GM12878 (cell line): ENCODE data around the gene FTO. TPM values are rescaled to one million over a fixed set of nuclear protein-coding genes. Genes with fewer than 3 reads are reported as not detected.

Experiments used
- ATAC-seq: fragments of 200-7000 bp; cut with Tn5 transposase; 3 replicates; pipeline ENCODE4 v1.9.1; 2020; ENCODE audit warnings: mild to moderate bottlenecking, moderate library complexity
- BruUV-seq: library from RNA; stranded (reverse); fragments of 400-500 nt; replicated peaks from 2 replicates; lab custom pipeline; 2021; lab: Mats Ljungman, UMichigan
- CTCF ChIA-PET: fragments of 300-600 bp; sonication (Branson Sonifier 250); formaldehyde crosslinking; extraction: SDS; loops from one replicate; lab custom pipeline; 2021; ENCODE audit warnings: inconsistent platforms; lab: Yijun Ruan, JAX
- POLR2A ChIA-PET: fragments of 350-600 bp; formaldehyde crosslinking; extraction: SDS; loops from one replicate; lab custom pipeline; 2021; ENCODE audit warnings: inconsistent platforms; lab: Charles Lee
- RAD21 ChIA-PET: fragments of 300-600 bp; sonication (Branson Sonifier 250); formaldehyde crosslinking; loops from one replicate; lab custom pipeline; 2023; ENCODE audit warnings: antibody characterized with exemption; ENCODE audit not compliant: unreplicated experiment; lab: Charles Lee
- SMC1A ChIA-PET: fragments of 300-600 bp; sonication (Branson Sonifier 250); formaldehyde crosslinking; loops from one replicate; lab custom pipeline; 2023; ENCODE audit not compliant: unreplicated experiment, uncharacterized antibody; lab: Charles Lee
- DNase-seq: peaks from one replicate; pipeline ENCODE4 v3.0.0-alpha.2; 2011; ENCODE audit warnings: low read depth, low spot score
- FAIRE-seq: peaks from 3 replicates; lab custom pipeline; 2011; peaks lifted over from hg19 to GRCh38; lab: Jason Lieb, UNC
- H2AFZ ChIP-seq: 2 replicates; pipeline ENCODE4 v1.6.0; 2011; ENCODE audit warnings: low read depth, low read length, control low read depth; ENCODE audit not compliant: control insufficient read depth
- H3K27ac ChIP-seq: 2 replicates; pipeline ENCODE4 v1.5.1; 2011; ENCODE audit warnings: control low read depth; ENCODE audit not compliant: control insufficient read depth, insufficient read depth
- H3K27me3 ChIP-seq, 2 experiments: replicated peaks in 1 of 2; 2 replicates each; pipeline versions ENCODE4 v1.6.0 to v1.6.1; 2011; ENCODE audit warnings: low read length in 1 of 2; ENCODE audit not compliant: control insufficient read depth in 2 of 2, insufficient read depth in 2 of 2
- H3K36me3 ChIP-seq, 2 experiments: 2 replicates each; pipeline ENCODE4 v1.5.1; 2011; ENCODE audit warnings: low read length in 1 of 2; ENCODE audit not compliant: control insufficient read depth in 2 of 2, insufficient read depth in 2 of 2
- H3K4me1 ChIP-seq: 2 replicates; pipeline ENCODE4 v1.6.1; 2011; ENCODE audit warnings: mild to moderate bottlenecking, low read length, moderate library complexity, mixed read lengths; ENCODE audit not compliant: control insufficient read depth, insufficient read depth
- H3K4me2 ChIP-seq: 2 replicates; pipeline ENCODE4 v1.6.0; 2011; ENCODE audit warnings: control low read depth; ENCODE audit not compliant: control insufficient read depth, insufficient read depth
- H3K4me3 ChIP-seq: fragments of 200-600 bp; sonication (generic); 2 replicates; pipeline ENCODE4 v1.5.1; 2016
- H3K79me2 ChIP-seq: 2 replicates; pipeline ENCODE4 v1.6.0; 2011; ENCODE audit warnings: low read length; ENCODE audit not compliant: control insufficient read depth, insufficient read depth
- H3K9ac ChIP-seq: 2 replicates; pipeline ENCODE4 v1.8.0; 2011; ENCODE audit warnings: low read length, control low read depth, mixed read lengths; ENCODE audit not compliant: control insufficient read depth, insufficient read depth
- H3K9me3 ChIP-seq: replicated peaks from 3 replicates; pipeline ENCODE4 v1.5.1; 2011; ENCODE audit warnings: mild to moderate bottlenecking, low read length; ENCODE audit not compliant: control insufficient read depth, insufficient read depth
- H4K20me1 ChIP-seq: 2 replicates; pipeline ENCODE4 v1.6.0; 2011; ENCODE audit not compliant: control insufficient read depth, insufficient read depth
- BACH1 ChIP-seq: fragments of 450-650 bp; IDR thresholded peaks from 2 replicates; pipeline ENCODE4 v1.6.1; 2017; ENCODE audit warnings: mild to moderate bottlenecking, borderline replicate concordance
- ETV6 ChIP-seq, 2 experiments: fragments of 450-650 bp in 1 of 2; IDR thresholded peaks in 1 of 2; conservative IDR thresholded peaks in 1 of 2; 2 replicates each; pipeline ENCODE4 v1.6.1; 2014; ENCODE audit warnings: antibody characterized with exemption in 1 of 2, borderline replicate concordance in 1 of 2, low read depth in 1 of 2, mild to moderate bottlenecking in 1 of 2, moderate library complexity in 1 of 2
- KLF5 ChIP-seq: fragments of 450-650 bp; IDR thresholded peaks from 2 replicates; pipeline ENCODE4 v1.6.1; 2014; ENCODE audit warnings: mild to moderate bottlenecking; ENCODE audit not compliant: partially characterized antibody
- MEF2A ChIP-seq: IDR thresholded peaks from 2 replicates; pipeline ENCODE4 v1.6.1; 2011; ENCODE audit warnings: low read depth, mild to moderate bottlenecking, low read length, moderate library complexity; ENCODE audit not compliant: insufficient read depth
- NR2F1 ChIP-seq: fragments of 450-650 bp; conservative IDR thresholded peaks from 2 replicates; pipeline ENCODE4 v1.6.1; 2017; ENCODE audit warnings: mild to moderate bottlenecking
- PML ChIP-seq: IDR thresholded peaks from 2 replicates; pipeline ENCODE4 v1.6.1; 2012; ENCODE audit warnings: low read length, inconsistent platforms
- POLR2AphosphoS5 ChIP-seq: IDR thresholded peaks from 2 replicates; pipeline ENCODE4 v1.6.1; 2011; ENCODE audit warnings: mild to moderate bottlenecking, low read length, inconsistent platforms
- RFX5 ChIP-seq: IDR thresholded peaks from 2 replicates; pipeline ENCODE4 v1.6.1; 2011; ENCODE audit warnings: low read depth, low read length, improper control_type of control experiment
- TCF3 ChIP-seq: IDR thresholded peaks from 2 replicates; pipeline ENCODE4 v1.6.1; 2012; ENCODE audit warnings: low read depth, mild to moderate bottlenecking, low read length, borderline replicate concordance; ENCODE audit not compliant: insufficient read depth
- ZSCAN29 ChIP-seq: fragments of 450-650 bp; IDR thresholded peaks from 2 replicates; pipeline ENCODE4 v1.6.1; 2017; ENCODE audit warnings: mild to moderate bottlenecking, moderate library complexity
- WGBS: methylation state at CpG from one replicate; pipeline ENCODE4 v1.1.6; 2016; ENCODE audit warnings: low lambda C conversion rate; ENCODE audit not compliant: insufficient replicate concordance, insufficient coverage; ENCODE audit errors: missing lambda C conversion rate; 5-methylcytosine and 5-hydroxymethylcytosine counted together
- in situ Hi-C: fragments of 300-500 bp; cut with MboI; formaldehyde crosslinking; loops from 9 replicates; pipeline ENCODE4 v1.14.3; 2018; ENCODE audit warnings: mixed read lengths
- intact Hi-C: fragments of 100-400 bp; cut with micrococcal nuclease; formaldehyde crosslinking; loops from one replicate; pipeline ENCODE4 v1.14.2; 2022; ENCODE audit not compliant: unreplicated experiment
- polyA plus RNA-seq, 11 experiments: library from polyadenylated mRNA; depleted of rRNA in 4 of 11; unstranded in 6 of 11; stranded (reverse) in 5 of 11; fragments of >200 nt; fragmentation: Nextera tagmentation in 4 of 11; fragmentation: Illumina TruSeq in 1 of 11; extraction: Ambion mirVana in 4 of 11; extraction: Trizol in 1 of 11; gene quantifications; 1 replicate in 1 of 11; 2 replicates in 10 of 11; pipeline versions ENCODE4 v1.2.1 to v1.2.3, GENCODE V29; 2011 to 2016; ENCODE audit warnings: inconsistent platforms in 2 of 11, missing spikeins in 2 of 11, low read depth in 1 of 11
- total RNA-seq, 4 experiments: library from RNA; depleted of rRNA in 3 of 4; stranded (reverse); fragments of >200 nt in 3 of 4; fragmentation: Illumina TruSeq in 1 of 4; extraction: Trizol in 1 of 4; gene quantifications; 2 replicates each; pipeline versions ENCODE4 v1.2.1 to v1.2.3, GENCODE V29; 2013 to 2021
- TF ChIP-seq, protein P1 (sequence below): fragments of 450-650 bp; IDR thresholded peaks from 2 replicates; pipeline ENCODE4 v1.6.1; 2016; ENCODE audit warnings: mild to moderate bottlenecking
- TF ChIP-seq, protein P2 (sequence below): IDR thresholded peaks from 2 replicates; pipeline ENCODE4 v1.6.1; 2012; ENCODE audit warnings: low read depth, low read length, improper control_type of control experiment

The FTO gene
- total and polyA plus RNA-seq, 10 of the 15 experiments (the other 5 are each of a cell fraction or from before 2014, with no cell fraction given): 20.1 to 55.0 (median 47.0) TPM

DNA sequence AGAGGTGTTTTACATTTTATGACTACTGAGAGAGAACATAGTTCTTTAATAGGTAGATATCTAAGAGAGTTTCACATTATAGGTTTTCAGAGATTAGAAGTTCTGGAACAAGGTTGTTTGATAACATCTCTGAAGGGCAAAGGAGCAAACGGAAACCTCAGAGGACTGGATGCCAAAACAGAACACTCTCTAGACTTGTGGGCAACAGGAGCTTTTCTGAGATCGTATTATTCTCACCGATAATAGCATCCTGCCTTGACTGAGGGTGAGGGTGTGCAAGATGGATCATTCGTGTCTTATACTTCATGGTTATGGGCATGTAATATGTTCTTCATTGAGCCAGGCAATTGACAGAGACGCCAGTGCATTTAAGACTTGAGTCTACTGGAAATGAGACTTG lies 347.9 kb downstream of the FTO start:
- no peak for DNase-seq
- Histone ChIP-seq H3K27ac (no peak overlapping the region), H3K4me2 (no peak overlapping the region), H3K36me3 (no peaks in the 10 kb centered on the region), H4K20me1 (no peaks in the 10 kb centered on the region; the same call in 1 of the 2 replicates), H2AFZ (no peak overlapping the region), H3K9me3 (no peaks in the 10 kb centered on the region), H3K4me3 (no peak overlapping the region), H3K9ac (no peak overlapping the region), H3K27me3 (no peaks in the 10 kb centered on the region), H3K4me1 (no peaks in the 10 kb centered on the region), H3K79me2 (no peaks in the 10 kb centered on the region)
- WGBS: 51% methylated on average over 5 of the region's 5 CpGs
- FAIRE-seq: no peak
- TF ChIP-seq ETV6 (conservative IDR thresholded peaks at IDR 0.05 in 1 of 2, IDR thresholded peaks at IDR 0.05 in 1 of 2; ENCODE audit: borderline replicate concordance in 1 of 2, low read depth in 1 of 2) (no peak), BACH1 (no peak), NR2F1 (no peak), PML (no peak), POLR2AphosphoS5 (no peak), KLF5 (no peak), RFX5 (no peak), MEF2A (no peak), TCF3 (no peak), ZSCAN29 (no peak)
- TF ChIP-seq, protein P1, sequence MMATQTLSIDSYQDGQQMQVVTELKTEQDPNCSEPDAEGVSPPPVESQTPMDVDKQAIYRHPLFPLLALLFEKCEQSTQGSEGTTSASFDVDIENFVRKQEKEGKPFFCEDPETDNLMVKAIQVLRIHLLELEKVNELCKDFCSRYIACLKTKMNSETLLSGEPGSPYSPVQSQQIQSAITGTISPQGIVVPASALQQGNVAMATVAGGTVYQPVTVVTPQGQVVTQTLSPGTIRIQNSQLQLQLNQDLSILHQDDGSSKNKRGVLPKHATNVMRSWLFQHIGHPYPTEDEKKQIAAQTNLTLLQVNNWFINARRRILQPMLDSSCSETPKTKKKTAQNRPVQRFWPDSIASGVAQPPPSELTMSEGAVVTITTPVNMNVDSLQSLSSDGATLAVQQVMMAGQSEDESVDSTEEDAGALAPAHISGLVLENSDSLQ: no peak
- TF ChIP-seq, protein P2, sequence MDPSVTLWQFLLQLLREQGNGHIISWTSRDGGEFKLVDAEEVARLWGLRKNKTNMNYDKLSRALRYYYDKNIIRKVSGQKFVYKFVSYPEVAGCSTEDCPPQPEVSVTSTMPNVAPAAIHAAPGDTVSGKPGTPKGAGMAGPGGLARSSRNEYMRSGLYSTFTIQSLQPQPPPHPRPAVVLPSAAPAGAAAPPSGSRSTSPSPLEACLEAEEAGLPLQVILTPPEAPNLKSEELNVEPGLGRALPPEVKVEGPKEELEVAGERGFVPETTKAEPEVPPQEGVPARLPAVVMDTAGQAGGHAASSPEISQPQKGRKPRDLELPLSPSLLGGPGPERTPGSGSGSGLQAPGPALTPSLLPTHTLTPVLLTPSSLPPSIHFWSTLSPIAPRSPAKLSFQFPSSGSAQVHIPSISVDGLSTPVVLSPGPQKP: no peak
- SMC1A ChIA-PET: no interaction called here
- BruUV-seq: no TSS peak
- in situ Hi-C loops (no loop called here), intact Hi-C loops (no loop called here)
- CTCF ChIA-PET: no interaction called here
- ATAC-seq: no peak
- RAD21 ChIA-PET: no interaction called here
- POLR2A ChIA-PET: no interaction called here
